Nephron (organoid): ENCODE results near the gene RADX.

ENCODE experiments used
- H3K27ac Mint-ChIP-seq, 3 experiments: 2 replicates each; pipeline ENCODE4 v1.8.0; 2020; ENCODE audit warnings: mixed read lengths in 3 of 3, mild to moderate bottlenecking in 2 of 3, moderate library complexity in 1 of 3
- H3K27me3 Mint-ChIP-seq: 2 replicates; pipeline ENCODE4 v1.8.0; 2021; ENCODE audit warnings: low read depth, mild to moderate bottlenecking, moderate library complexity, mixed read lengths
- H3K36me3 Mint-ChIP-seq: 2 replicates; pipeline ENCODE4 v1.8.0; 2020; ENCODE audit warnings: low read depth, mixed read lengths
- H3K4me1 Mint-ChIP-seq: 2 replicates; pipeline ENCODE4 v1.8.0; 2020; ENCODE audit warnings: mixed read lengths
- H3K4me3 Mint-ChIP-seq, 3 experiments: 2 replicates each; pipeline ENCODE4 v1.8.0; 2020; ENCODE audit warnings: mild to moderate bottlenecking in 3 of 3, mixed read lengths in 3 of 3, moderate library complexity in 2 of 3
- H3K9me3 Mint-ChIP-seq: 2 replicates; pipeline ENCODE4 v1.8.0; 2020; ENCODE audit warnings: mixed read lengths
- CTCF ChIP-seq, 3 experiments: fragments of 200-600 bp; sonication (generic); IDR thresholded peaks; one replicate each; pipeline ENCODE4 v1.5.0; 2021; ENCODE audit warnings: antibody characterized with exemption in 3 of 3; ENCODE audit not compliant: unreplicated experiment in 3 of 3

RADX gene

GRCh38 chrX:106728337-106728736 is 116.6 kb downstream of the RADX start:
- Mint-ChIP-seq H3K36me3 (no peaks in the 10 kb centered on the region), H3K27ac (no peak overlapping the region), H3K27me3 (peaks cover 55% of the 10 kb centered on the region), H3K9me3 (peaks cover 9% of the 10 kb centered on the region), H3K4me3 (peak overlapping the region in 2 of 3 experiments; percentile 7 to 81), H3K4me1 (no peaks in the 10 kb centered on the region)
- TF ChIP-seq CTCF (IDR thresholded peaks at IDR 0.05; ENCODE audit: unreplicated experiment in 3 of 3) = no peak
